Left lobe of liver (tissue), 2 donors: ENCODE measurements around the gene RECQL. TPM values are rescaled to one million over a fixed set of nuclear protein-coding genes. Genes with fewer than 3 reads are reported as not detected.
"Not testable (repeated sequence)": the region's sequence is repeated elsewhere in the genome, so short reads cannot be mapped to it uniquely, and the experiment has no call there.

ENCODE experiments used
- ATAC-seq: fragments of 200-7000 bp; cut with Tn5 transposase; one replicate; pipeline ENCODE4 v1.9.1; 2020; ENCODE audit warnings: mild to moderate bottlenecking, moderate library complexity
- DNase-seq: peaks from one replicate; pipeline ENCODE4 v3.0.0-alpha.2; 2020; ENCODE audit warnings: low spot score
- total RNA-seq: library from RNA; stranded (reverse); gene quantifications from one replicate; pipeline ENCODE4 v1.2.1, GENCODE V29; 2021
- donor health status: DM: no; HTN: no; CAD: no; lungs with moderate emphysema.
- donor health status: DM: no; HTN: yes; CAD: no.

Gene RECQL
- total RNA-seq, 1 donor from 2014 or later, result 8.1 TPM

GRCh38 chr12:21429994-21430393, 71.4 kb downstream of the RECQL start:
- DNase-seq (no peak), ATAC-seq (no peak)

- DNase-seq (no peak), ATAC-seq (no peak)
Measured at GRCh38 chr12:21428241-21428640, 73.2 kb downstream of the RECQL start.

GRCh38 chr12:21419009-21419699, 82.3 kb downstream of the RECQL start:
- not testable (repeated sequence) for ATAC-seq, DNase-seq

Other genes starting within 250 kb of the RECQL start
- 3.7 TPM for gene SLCO1A2, start 166.7 kb downstream of the RECQL start, total RNA-seq
- gene IAPP, start 128.7 kb downstream of the RECQL start, total RNA-seq, result 0.25 TPM
- gene PYROXD1, start 64.0 kb downstream of the RECQL start, total RNA-seq, result 6.8 TPM
- gene GOLT1B, start 154 bp upstream of the RECQL start, total RNA-seq, result 16.8 TPM
- gene SPX, start 24.7 kb upstream of the RECQL start, total RNA-seq, result 0.23 TPM
- gene GYS2, start 103.2 kb upstream of the RECQL start, total RNA-seq, result 40.9 TPM
- gene LDHB, start 156.2 kb upstream of the RECQL start, total RNA-seq, result 23.2 TPM